ENCODE data around the gene PYROXD2.

PYROXD2 gene

GRCh38 chr10:98340261-98340939, 74.6 kb downstream of the PYROXD2 start:
- no peak for DNase-seq (ENCODE audit: extremely low read depth in 1 of 2, low read depth in 1 of 2)

- DNase-seq (ENCODE audit: extremely low read depth in 1 of 2, low read depth in 1 of 2) = no peak
Measured at GRCh38 chr10:98339799-98340198, 75.2 kb downstream of the PYROXD2 start.

- no peak for DNase-seq (ENCODE audit: extremely low read depth in 1 of 2, low read depth in 1 of 2)
Measured at GRCh38 chr10:98338896-98339295, 76.1 kb downstream of the PYROXD2 start.

GRCh38 chr10:98338318-98338717, 76.7 kb downstream of the PYROXD2 start:
- no peak for DNase-seq (ENCODE audit: extremely low read depth in 1 of 2, low read depth in 1 of 2)

GRCh38 chr10:98337484-98337883, 77.5 kb downstream of the PYROXD2 start:
- no peak for DNase-seq (ENCODE audit: extremely low read depth in 1 of 2, low read depth in 1 of 2)

Data from stimulated activated CD8-positive, alpha-beta memory T cell treated with anti-CD3 and anti-CD28 coated beads, Interleukin-7, amount 100 ng/mL, for 48 hours (primary cell).